GM10248 (cell line): ENCODE results near the gene NDST4.
"Not testable (repeated sequence)": the region's sequence is repeated elsewhere in the genome, so short reads cannot be mapped to it uniquely, and the experiment has no call there.

Source experiments
- CTCF ChIA-PET: fragments of 300-600 bp; sonication (Branson Sonifier 250); formaldehyde crosslinking; extraction: SDS; loops from one replicate; lab custom pipeline; 2021; ENCODE audit warnings: antibody characterized with exemption; lab: Yijun Ruan, JAX
- POLR2A ChIA-PET: fragments of 350-650 bp; sonication (Branson Sonifier 250); formaldehyde crosslinking; extraction: SDS; loops from one replicate; lab custom pipeline; 2020; ENCODE audit warnings: antibody characterized with exemption; lab: Yijun Ruan, JAX
- DNase-seq: peaks from one replicate; pipeline ENCODE4 v3.0.0; 2012; ENCODE audit errors: extremely low spot score
- TF ChIP-seq, protein P1 (sequence below): IDR thresholded peaks from 2 replicates; pipeline ENCODE4 v1.5.1; 2012; ENCODE audit warnings: mild to moderate bottlenecking, low read depth; ENCODE audit errors: extremely low read depth, missing control alignments, control extremely low read depth

NDST4 gene

DNA sequence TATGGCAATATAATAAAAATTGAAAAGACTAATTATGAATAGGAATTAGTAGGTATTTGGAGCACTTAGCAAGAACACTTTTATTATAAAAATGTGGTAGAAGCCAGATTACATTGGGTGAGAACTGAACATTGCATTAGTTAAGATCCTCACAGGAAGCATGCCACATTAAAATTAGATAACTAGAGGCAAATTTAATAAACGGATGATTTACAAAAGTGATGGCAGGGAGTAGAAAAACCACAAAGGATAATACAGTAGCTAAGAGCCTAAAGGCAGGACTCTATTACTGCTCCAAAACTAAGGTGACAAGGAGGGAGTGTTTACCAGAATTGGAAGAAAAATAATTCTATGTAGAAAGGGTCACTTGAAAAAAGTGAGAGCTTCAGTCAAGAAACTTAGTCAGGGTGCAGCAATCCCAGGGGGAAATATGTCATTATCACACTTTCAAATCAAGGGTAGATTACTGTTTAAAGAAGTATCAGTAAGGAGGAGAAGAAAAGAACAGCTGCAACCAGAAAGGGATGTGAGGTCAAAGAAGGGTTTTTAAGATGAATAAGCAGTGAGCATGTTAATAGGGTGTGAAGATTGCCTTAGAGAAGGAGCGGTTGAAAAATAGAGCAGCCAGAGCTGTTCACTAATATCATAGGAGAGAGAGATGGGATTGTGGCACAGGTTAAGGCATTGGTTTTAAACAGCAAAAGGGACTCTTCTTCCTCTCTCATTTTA is 84.6 kb downstream of the NDST4 start:
- TF ChIP-seq, protein P1, sequence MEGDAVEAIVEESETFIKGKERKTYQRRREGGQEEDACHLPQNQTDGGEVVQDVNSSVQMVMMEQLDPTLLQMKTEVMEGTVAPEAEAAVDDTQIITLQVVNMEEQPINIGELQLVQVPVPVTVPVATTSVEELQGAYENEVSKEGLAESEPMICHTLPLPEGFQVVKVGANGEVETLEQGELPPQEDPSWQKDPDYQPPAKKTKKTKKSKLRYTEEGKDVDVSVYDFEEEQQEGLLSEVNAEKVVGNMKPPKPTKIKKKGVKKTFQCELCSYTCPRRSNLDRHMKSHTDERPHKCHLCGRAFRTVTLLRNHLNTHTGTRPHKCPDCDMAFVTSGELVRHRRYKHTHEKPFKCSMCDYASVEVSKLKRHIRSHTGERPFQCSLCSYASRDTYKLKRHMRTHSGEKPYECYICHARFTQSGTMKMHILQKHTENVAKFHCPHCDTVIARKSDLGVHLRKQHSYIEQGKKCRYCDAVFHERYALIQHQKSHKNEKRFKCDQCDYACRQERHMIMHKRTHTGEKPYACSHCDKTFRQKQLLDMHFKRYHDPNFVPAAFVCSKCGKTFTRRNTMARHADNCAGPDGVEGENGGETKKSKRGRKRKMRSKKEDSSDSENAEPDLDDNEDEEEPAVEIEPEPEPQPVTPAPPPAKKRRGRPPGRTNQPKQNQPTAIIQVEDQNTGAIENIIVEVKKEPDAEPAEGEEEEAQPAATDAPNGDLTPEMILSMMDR: no peak
- ChIA-PET POLR2A (no interaction called here), CTCF (no interaction called here)
- no peak for DNase-seq

DNA sequence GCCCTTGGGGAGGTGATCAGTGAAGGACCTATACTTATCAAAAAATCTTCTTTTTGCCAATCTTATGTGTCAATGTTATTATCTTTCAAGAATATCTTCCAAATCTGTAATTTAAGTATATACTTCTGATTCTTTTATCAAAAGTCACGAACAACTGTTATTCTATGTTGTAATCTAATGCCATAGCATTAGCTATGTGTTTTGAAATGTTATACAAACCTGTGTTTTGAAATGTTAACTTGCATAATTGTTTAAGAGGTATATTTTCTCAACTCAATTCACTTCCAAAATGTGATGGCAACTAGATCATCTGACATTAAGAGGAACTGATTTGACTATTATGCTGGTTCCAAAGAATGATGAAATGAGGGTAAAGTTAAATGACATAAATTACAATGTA is 113.5 kb downstream of the NDST4 start:
- POLR2A ChIA-PET: no interaction called here
- DNase-seq: no peak
- CTCF ChIA-PET: no interaction called here
- TF ChIP-seq, protein P1: no peak

- POLR2A ChIA-PET: no interaction called here
- DNase-seq: no peak
- CTCF ChIA-PET: interaction anchor here (1.7 kb wide), 1 partner anchor 20 kb away, joined by 5 read pairs; no protein-coding TSS in a partner anchor
- TF ChIP-seq, protein P1: no peak
Observed at GRCh38 chr4:114998316-114998715, 115.1 kb downstream of the NDST4 start.

GRCh38 chr4:114997576-114998247 is 115.7 kb downstream of the NDST4 start:
- CTCF ChIA-PET: interaction anchor here (0.9 to 1.7 kb wide), 2 partner anchors 10 to 21 kb away, joined by 3 to 5 read pairs; no protein-coding TSS in a partner anchor

GRCh38 chr4:114986133-114986532 is 127.3 kb downstream of the NDST4 start:
- POLR2A ChIA-PET: no interaction called here
- TF ChIP-seq, protein P1: no peak
- CTCF ChIA-PET: no interaction called here
- no peak for DNase-seq

More at GRCh38 chr4:114997576-114998247, 115.7 kb downstream of the NDST4 start:
- DNase-seq: no peak
- POLR2A ChIA-PET: no interaction called here
- TF ChIP-seq, protein P1: no peak

- DNase-seq: no peak
- ChIA-PET CTCF (interaction anchor here (0.8 kb wide), 1 partner anchor 45 kb away, joined by 3 read pairs; no protein-coding TSS in a partner anchor), POLR2A (no interaction called here)
- TF ChIP-seq, protein P1: no peak
Observed at GRCh38 chr4:114980932-114981708, 132.3 kb downstream of the NDST4 start.

DNA sequence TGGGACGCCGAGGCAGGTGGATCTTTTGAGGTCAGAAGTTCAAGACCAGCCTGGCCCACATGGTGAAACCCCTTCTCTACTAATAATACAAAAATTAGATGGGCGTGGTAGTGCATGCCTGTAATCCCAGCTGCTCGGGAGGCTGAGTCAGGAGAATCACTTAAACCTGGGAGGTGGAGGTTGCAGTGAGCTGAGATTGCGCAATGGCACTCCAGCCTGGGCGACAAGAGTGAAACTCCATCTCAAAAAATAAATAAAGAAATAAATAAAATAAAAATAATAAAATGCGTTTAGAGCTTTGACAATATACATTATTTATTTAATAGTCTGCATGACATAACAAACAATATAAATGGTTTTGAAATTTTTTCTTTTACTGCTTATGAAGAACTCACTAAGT is 133.0 kb downstream of the NDST4 start:
- DNase-seq, POLR2A ChIA-PET: not testable (repeated sequence)
- CTCF ChIA-PET: interaction anchor here (0.8 kb wide), 1 partner anchor 44 kb away, joined by 3 read pairs; no protein-coding TSS in a partner anchor
